Gastroesophageal sphincter (tissue), 4 donors: Measurements from ENCODE around the gene SLC16A6. TPM values are rescaled to one million over a fixed set of nuclear protein-coding genes. Genes with fewer than 3 reads are reported as not detected.
"Not testable (repeated sequence)": the region's sequence is repeated elsewhere in the genome, so short reads cannot be mapped to it uniquely, and the experiment has no call there.

ENCODE experiments used
- ATAC-seq: fragments of 150-250 bp; one replicate; pipeline ENCODE4 v1.9.1; 2016; ENCODE audit warnings: mild to moderate bottlenecking, moderate library complexity
- H3K27ac ChIP-seq, 4 donors: fragments of 200-600 bp; sonication (generic) in 3 of 4; 1 replicate in 3 of 4; 2 replicates in 1 of 4; pipeline ENCODE4 v1.5.1; 2016 to 2019
- H3K27me3 ChIP-seq: fragments of 200-600 bp; sonication (generic); one replicate; pipeline ENCODE4 v1.5.1; 2019
- H3K36me3 ChIP-seq, 2 donors: fragments of 200-600 bp; sonication (generic); one replicate each; pipeline ENCODE4 v1.5.1; 2019; ENCODE audit warnings: control low read depth in 1 of 2
- H3K4me1 ChIP-seq, 3 donors: fragments of 200-600 bp; sonication (generic); 1 replicate in 2 of 3; 2 replicates in 1 of 3; pipeline ENCODE4 v1.5.1; 2016 to 2019; ENCODE audit warnings: control low read depth in 2 of 3
- H3K4me3 ChIP-seq, 2 donors: fragments of 200-600 bp; sonication (generic); one replicate each; pipeline ENCODE4 v1.5.1; 2019; ENCODE audit warnings: mild to moderate bottlenecking in 1 of 2, moderate library complexity in 1 of 2
- H3K9me3 ChIP-seq, 3 donors: fragments of 200-600 bp; sonication (generic); one replicate each; pipeline ENCODE4 v1.5.1; 2017 to 2019; ENCODE audit warnings: control low read depth in 2 of 3
- EP300 ChIP-seq: sonication (generic); formaldehyde crosslinking; IDR thresholded peaks from one replicate; pipeline ENCODE4 v1.6.1; 2017; ENCODE audit warnings: antibody characterized with exemption, mild to moderate bottlenecking
- POLR2A ChIP-seq, 2 donors: fragments of 450-650 bp; IDR thresholded peaks; one replicate each; pipeline ENCODE4 v1.6.1; 2017; ENCODE audit warnings: antibody characterized with exemption in 2 of 2, mild to moderate bottlenecking in 2 of 2, moderate library complexity in 1 of 2
- POLR2AphosphoS5 ChIP-seq: sonication (generic); formaldehyde crosslinking; IDR thresholded peaks from one replicate; pipeline ENCODE4 v1.6.1; 2017; ENCODE audit warnings: antibody characterized with exemption
- whole genome bisulfite sequencing, 2 donors: methylation state at CpG; one replicate each; pipeline ENCODE4 v1.1.5; 2018; ENCODE audit warnings: low coverage in 1 of 2; 5-methylcytosine and 5-hydroxymethylcytosine counted together
- total RNA-seq, 4 donors: library from RNA; depleted of rRNA; stranded (reverse); fragments of >200 nt; gene quantifications; one replicate each; pipeline ENCODE4 v1.1.0, GENCODE V29; 2016
- TF ChIP-seq, protein P1 (sequence below), 4 experiments: fragments of 200-600 bp in 2 of 4; fragments of 450-650 bp in 2 of 4; sonication (generic) in 1 of 4; IDR thresholded peaks; one replicate each; pipeline ENCODE4 v1.5.1; 2017 to 2019; ENCODE audit warnings: antibody characterized with exemption in 4 of 4, mild to moderate bottlenecking in 2 of 4, moderate library complexity in 2 of 4

The SLC16A6 gene
- total RNA-seq, 4 donors from 2014 or later = 0.27 to 0.67 (median 0.46) TPM; not detected in 1

DNA sequence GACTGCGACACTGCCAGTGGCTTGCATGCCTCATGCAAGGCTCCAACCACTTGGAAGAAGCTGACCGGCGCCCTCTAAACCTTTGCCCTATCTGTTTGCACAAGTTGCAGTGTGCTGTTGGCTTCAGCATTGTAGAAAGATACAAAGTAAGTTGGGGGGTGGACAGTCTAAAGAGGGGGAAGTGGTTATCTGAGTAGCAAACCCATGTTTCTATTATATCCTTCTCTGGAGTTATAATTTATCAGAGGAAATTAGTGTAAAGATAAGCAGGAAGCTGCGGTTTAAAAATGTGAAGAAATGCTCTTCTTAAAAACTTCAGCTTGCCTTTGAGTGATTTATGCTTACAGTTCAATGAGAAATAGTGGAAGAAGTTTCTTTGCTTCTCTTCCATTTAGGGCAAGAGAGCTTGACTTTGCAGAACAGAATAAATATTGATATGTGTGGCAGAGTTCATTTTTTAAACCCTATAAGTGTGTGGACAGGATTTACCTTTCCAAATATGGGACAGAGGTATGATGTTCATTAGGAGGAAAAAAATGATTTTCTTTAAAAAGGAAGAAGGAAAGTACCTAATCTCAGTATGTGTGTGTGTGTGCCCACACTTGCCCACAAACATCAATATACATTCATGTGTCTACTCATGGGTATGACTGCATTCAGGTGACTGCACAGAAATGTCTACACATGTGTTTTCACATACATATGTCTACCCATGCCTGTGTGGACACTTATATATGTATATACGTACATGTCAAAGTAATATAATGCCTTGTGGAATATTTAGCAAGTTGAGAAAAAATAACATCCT is 35.0 kb downstream of the SLC16A6 start:
- TF ChIP-seq EP300 = no peak
- TF ChIP-seq, protein P1, sequence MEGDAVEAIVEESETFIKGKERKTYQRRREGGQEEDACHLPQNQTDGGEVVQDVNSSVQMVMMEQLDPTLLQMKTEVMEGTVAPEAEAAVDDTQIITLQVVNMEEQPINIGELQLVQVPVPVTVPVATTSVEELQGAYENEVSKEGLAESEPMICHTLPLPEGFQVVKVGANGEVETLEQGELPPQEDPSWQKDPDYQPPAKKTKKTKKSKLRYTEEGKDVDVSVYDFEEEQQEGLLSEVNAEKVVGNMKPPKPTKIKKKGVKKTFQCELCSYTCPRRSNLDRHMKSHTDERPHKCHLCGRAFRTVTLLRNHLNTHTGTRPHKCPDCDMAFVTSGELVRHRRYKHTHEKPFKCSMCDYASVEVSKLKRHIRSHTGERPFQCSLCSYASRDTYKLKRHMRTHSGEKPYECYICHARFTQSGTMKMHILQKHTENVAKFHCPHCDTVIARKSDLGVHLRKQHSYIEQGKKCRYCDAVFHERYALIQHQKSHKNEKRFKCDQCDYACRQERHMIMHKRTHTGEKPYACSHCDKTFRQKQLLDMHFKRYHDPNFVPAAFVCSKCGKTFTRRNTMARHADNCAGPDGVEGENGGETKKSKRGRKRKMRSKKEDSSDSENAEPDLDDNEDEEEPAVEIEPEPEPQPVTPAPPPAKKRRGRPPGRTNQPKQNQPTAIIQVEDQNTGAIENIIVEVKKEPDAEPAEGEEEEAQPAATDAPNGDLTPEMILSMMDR (IDR thresholded peaks at IDR 0.05) = no peak
- no peak for TF ChIP-seq POLR2AphosphoS5
- no peak for TF ChIP-seq POLR2A (IDR thresholded peaks at IDR 0.05)
- peaks cover 0 to 64% of the 10 kb centered on the region in 2 donors for H3K36me3 ChIP-seq
- no peak overlapping the region for H3K27ac ChIP-seq
- peaks cover 0 to 15% (median 0%) of the 10 kb centered on the region in 3 donors for H3K4me1 ChIP-seq
- no peak for ATAC-seq
- H3K4me3 ChIP-seq = no peak overlapping the region
- H3K9me3 ChIP-seq = no peaks in the 10 kb centered on the region
- no peaks in the 10 kb centered on the region for H3K27me3 ChIP-seq
- WGBS, 2 donors = 75 to 77% methylated on average over 5 of the region's 5 CpGs

DNA sequence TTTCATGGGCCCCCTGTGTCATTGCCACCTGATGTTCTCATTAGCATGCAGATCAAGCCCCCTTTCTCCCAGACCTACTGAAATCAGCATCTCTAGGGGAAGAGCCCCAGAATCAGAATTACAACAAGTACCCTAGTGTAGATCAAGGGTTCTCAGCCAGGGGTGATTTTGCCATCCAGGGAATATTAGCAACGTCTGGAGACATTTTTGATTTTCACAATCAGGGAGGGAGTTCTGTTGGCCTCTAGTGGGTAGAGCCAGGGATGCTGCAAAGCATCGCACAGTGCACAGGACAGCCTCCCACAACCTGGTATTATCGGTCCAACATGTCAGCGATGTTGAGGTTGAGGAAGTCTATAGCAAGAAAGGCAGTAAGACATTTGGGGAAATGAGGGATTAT is 35.8 kb downstream of the SLC16A6 start:
- TF ChIP-seq POLR2A (IDR thresholded peaks at IDR 0.05) (no peak), EP300 (no peak), POLR2AphosphoS5 (no peak)
- TF ChIP-seq, protein P1 (IDR thresholded peaks at IDR 0.05) = no peak
- peaks cover 0 to 15% (median 0%) of the 10 kb centered on the region in 3 donors for H3K4me1 ChIP-seq
- no peaks in the 10 kb centered on the region for H3K9me3 ChIP-seq
- WGBS, 2 donors = 100% methylated on average over 1 of the region's 4 CpGs; no CpG with 5 or more reads in 1 of the 2 donors
- no peaks in the 10 kb centered on the region for H3K27me3 ChIP-seq
- H3K27ac ChIP-seq = no peak overlapping the region
- no peak for ATAC-seq
- H3K4me3 ChIP-seq = no peak overlapping the region
- peaks cover 0 to 71% of the 10 kb centered on the region in 2 donors for H3K36me3 ChIP-seq

DNA sequence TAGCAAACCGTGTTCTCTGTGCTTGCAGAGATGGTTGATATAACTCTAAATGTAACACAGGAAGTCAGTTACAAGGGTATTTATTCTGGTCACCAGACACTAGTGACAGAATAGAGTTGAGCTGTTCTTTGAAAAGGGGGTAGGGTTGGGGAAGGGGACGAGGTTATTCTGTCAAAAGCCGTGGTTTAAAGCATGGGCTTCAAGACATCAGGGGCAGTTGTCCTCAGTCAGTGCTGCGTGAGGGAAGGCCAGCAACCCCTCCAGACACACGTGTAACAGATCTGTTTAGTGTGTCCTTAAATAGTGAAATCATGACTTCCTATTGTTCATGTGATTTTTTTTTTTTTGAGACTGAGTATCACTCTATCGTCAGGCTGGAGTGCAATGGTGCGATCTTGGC is 37.5 kb downstream of the SLC16A6 start:
- 72 to 84% methylated on average over 5 to 6 of the region's 7 CpGs for WGBS, 2 donors
- H3K27ac ChIP-seq, H3K4me3 ChIP-seq, H3K27me3 ChIP-seq, H3K9me3 ChIP-seq, ATAC-seq: not testable (repeated sequence)
- H3K4me1 ChIP-seq = peaks cover 0 to 16% (median 0%) of the 10 kb centered on the region in 3 donors
- peaks cover 0 to 72% of the 10 kb centered on the region in 2 donors for H3K36me3 ChIP-seq

DNA sequence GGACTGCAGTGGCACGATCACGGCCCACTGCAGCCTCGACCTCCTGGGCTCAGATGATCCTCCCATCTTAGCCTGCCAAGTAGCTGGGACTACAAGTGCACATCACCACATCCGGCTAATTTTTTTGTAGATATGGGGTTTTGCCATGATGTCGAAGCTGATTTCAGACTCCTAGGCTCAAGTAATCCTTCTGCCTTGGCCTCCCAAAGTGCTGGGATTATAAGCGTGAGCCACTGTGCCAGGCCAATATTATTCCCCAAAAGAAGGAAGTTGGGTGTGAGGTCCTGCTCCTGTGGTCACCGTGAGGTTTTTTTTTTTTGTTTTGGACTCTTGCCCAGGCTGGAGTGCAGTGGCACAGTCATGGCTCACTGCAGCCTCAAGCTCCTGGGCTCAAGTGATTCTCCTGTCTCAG is 41.6 kb downstream of the SLC16A6 start:
- H3K4me3 ChIP-seq = no peak overlapping the region
- TF ChIP-seq EP300 (no peak), POLR2AphosphoS5 (no peak), POLR2A (IDR thresholded peaks at IDR 0.05) (no peak)
- TF ChIP-seq, protein P1 (IDR thresholded peaks at IDR 0.05) = no peak
- ATAC-seq = no peak
- WGBS, 2 donors = 53 to 64% methylated on average over 3 to 5 of the region's 7 CpGs
- H3K27me3 ChIP-seq = no peaks in the 10 kb centered on the region
- H3K9me3 ChIP-seq = no peaks in the 10 kb centered on the region
- H3K27ac ChIP-seq = peak overlapping the region in 3 of 4 donors; percentile 94 to 98 (median 96)
- peaks cover 0 to 22% (median 0%) of the 10 kb centered on the region in 3 donors for H3K4me1 ChIP-seq
- peaks cover 0 to 41% of the 10 kb centered on the region in 2 donors for H3K36me3 ChIP-seq

DNA sequence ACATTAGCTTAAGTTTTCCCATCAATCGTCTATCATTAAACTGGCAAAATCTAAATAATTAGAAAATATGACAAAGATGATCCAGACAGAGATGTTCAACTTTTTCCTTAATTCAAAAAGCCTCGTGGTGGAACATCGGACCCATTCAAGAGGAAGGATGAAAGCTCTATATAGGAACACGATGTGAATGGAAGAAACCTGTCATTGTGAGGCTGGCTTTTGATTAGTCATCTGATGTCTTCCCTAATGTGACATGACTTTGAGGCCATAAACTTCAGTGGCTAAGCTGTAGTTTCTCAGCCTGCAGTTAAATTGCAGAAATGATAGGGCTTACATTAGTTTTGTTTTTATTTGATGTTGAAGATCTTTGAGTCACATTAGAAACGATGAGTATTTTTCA is 42.0 kb downstream of the SLC16A6 start:
- Histone ChIP-seq H3K27me3 (no peaks in the 10 kb centered on the region), H3K4me3 (peak overlapping the region in 1 of 2 donors; percentile 87), H3K27ac (peak overlapping the region; percentile 79 to 98 (median 95)), H3K36me3 (peaks cover 0 to 36% of the 10 kb centered on the region in 2 donors), H3K9me3 (no peaks in the 10 kb centered on the region), H3K4me1 (peaks cover 0 to 22% (median 0%) of the 10 kb centered on the region in 3 donors)
- 48 to 70% methylated on average over 5 of the region's 5 CpGs for WGBS, 2 donors
- no peak for TF ChIP-seq POLR2A (IDR thresholded peaks at IDR 0.05)
- TF ChIP-seq, protein P1 (IDR thresholded peaks at IDR 0.05) = no peak
- TF ChIP-seq EP300 = no peak
- TF ChIP-seq POLR2AphosphoS5 = no peak
- no peak for ATAC-seq
